Measurements from ENCODE around the gene STMN1. TPM values are rescaled to one million over a fixed set of nuclear protein-coding genes. Genes with fewer than 3 reads are reported as not detected.
A peak's percentile ranks its signal among the peaks of the same experiment; 100 is the strongest.

The STMN1 gene
- polyA plus RNA-seq, 2 of the 4 experiments (the other 2 are of a cell fraction) = 82.4 to 145 TPM

GRCh38 chr1:25876693-25877077 is 29.5 kb downstream of the STMN1 start:
- Histone ChIP-seq H3K4me3 (no peak overlapping the region), H3K4me1 (peaks cover 27% of the 10 kb centered on the region), H3K4me2 (no peak overlapping the region), H3K9me3 (no peaks in the 10 kb centered on the region), H3K27ac (no peak overlapping the region; a peak in 1 of 6 replicates)
- no peak for TF ChIP-seq CEBPB (IDR thresholded peaks at IDR 0.05)
- no peak for DNase-seq (ENCODE audit: low read depth in 1 of 2, low spot score in 1 of 2)
- WGBS (ENCODE audit: missing lambda C conversion rate) = 92% methylated on average over 2 of the region's 2 CpGs
- no peak for ATAC-seq
- CTCF ChIA-PET = interaction anchor here (1.5 kb wide), 1 partner anchor 19 kb away, joined by 6 read pairs; no protein-coding TSS in a partner anchor
- no peak for FAIRE-seq
- POLR2A ChIA-PET = no interaction called here

GRCh38 chr1:25875856-25876692 is 30.1 kb downstream of the STMN1 start:
- DNase-seq (ENCODE audit: low read depth in 1 of 2, low spot score in 1 of 2) (no peak), ATAC-seq (no peak), FAIRE-seq (no peak)
- Histone ChIP-seq H3K27ac (peak overlapping the region; percentile 89 to 98), H3K9me3 (no peaks in the 10 kb centered on the region), H3K4me2 (peak overlapping the region; percentile 98), H3K4me3 (peak overlapping the region; percentile 58), H3K4me1 (peaks cover 33% of the 10 kb centered on the region)
- ChIA-PET POLR2A (interaction anchor here (1.3 kb wide), 1 partner anchor 16 kb away, joined by 6 read pairs; no protein-coding TSS in a partner anchor), CTCF (interaction anchor here (1.1 to 2.1 kb wide), 6 partner anchors 12 to 774 kb away, joined by 3 to 6 read pairs (median 4); no protein-coding TSS in a partner anchor)
- 95% methylated on average over 17 of the region's 32 CpGs for whole genome bisulfite sequencing (ENCODE audit: missing lambda C conversion rate)
- TF ChIP-seq NR3C1 (IDR thresholded peaks at IDR 0.05) (no peak), RCOR1 (IDR thresholded peaks at IDR 0.05; ENCODE audit: low read depth, low read length) (no peak), ZFP36 (IDR thresholded peaks at IDR 0.05; ENCODE audit: borderline replicate concordance, partially characterized antibody) (no peak), SMC3 (IDR thresholded peaks at IDR 0.05) (no peak), MAX (IDR thresholded peaks at IDR 0.05) (no peak), TFCP2L1 (CRISPR knock-in tag; IDR thresholded peaks at IDR 0.05) (no peak), KDM1A (IDR thresholded peaks at IDR 0.05; ENCODE audit: low read depth) (no peak), FOSB (CRISPR knock-in tag; IDR thresholded peaks at IDR 0.05) (no peak), ZSCAN20 (CRISPR knock-in tag; IDR thresholded peaks at IDR 0.05) (no peak), NPAS2 (CRISPR knock-in tag; IDR thresholded peaks at IDR 0.05; ENCODE audit: borderline replicate concordance) (no peak), MYC (IDR thresholded peaks at IDR 0.05; ENCODE audit: borderline replicate concordance, low read length) (no peak), BHLHE40 (IDR thresholded peaks at IDR 0.05; ENCODE audit: low read depth, low read length) (no peak), PHF8 (IDR thresholded peaks at IDR 0.05; ENCODE audit: borderline replicate concordance, low read depth) (no peak), JUNB (IDR thresholded peaks at IDR 0.05) (no peak), ESRRA (IDR thresholded peaks at IDR 0.05; ENCODE audit: borderline replicate concordance, low read length) (no peak)

- peaks cover 41% of the 10 kb centered on the region for H3K4me1 ChIP-seq
Measured at GRCh38 chr1:25875154-25875855, 30.9 kb downstream of the STMN1 start, which contains the start of gene PAQR7. Gene PAQR7 (minus strand): TSS chr1:25875708. CDS start chr1:25863839, 11,869 bp downstream.

More at GRCh38 chr1:25875154-25875855, 30.9 kb downstream of the STMN1 start, which contains the start of gene PAQR7:
- POLR2A ChIA-PET = interaction anchor here (0.8 to 1.3 kb wide), 3 partner anchors 17 to 38 kb away, joined by 3 to 6 read pairs (median 3); no protein-coding TSS in a partner anchor
- 26% methylated on average over 13 of the region's 75 CpGs for WGBS (ENCODE audit: missing lambda C conversion rate)
- FAIRE-seq (no peak), DNase-seq (ENCODE audit: low read depth in 1 of 2, low spot score in 1 of 2) (peak; percentile 15 to 37), ATAC-seq (peak; percentile 72 to 80)
- peak within 1 kb of the TSS; percentile 89 to 98 for H3K27ac ChIP-seq
- peak within 1 kb of the TSS; percentile 58 for H3K4me3 ChIP-seq
- no peaks in the 10 kb centered on the region for H3K9me3 ChIP-seq
- peak; percentile 89 for TF ChIP-seq E2F6 (IDR thresholded peaks at IDR 0.05; ENCODE audit: borderline replicate concordance, low read depth)
- peak; percentile 23; the same call in 1 of the 2 replicates for TF ChIP-seq POLR2A (IDR thresholded peaks at IDR 0.05; ENCODE audit: low read length)
- no peak for TF ChIP-seq RARB (CRISPR knock-in tag; IDR thresholded peaks at IDR 0.05)
- TF ChIP-seq MAX (IDR thresholded peaks at IDR 0.05) = peak; percentile 86
- TF ChIP-seq CHD4 (IDR thresholded peaks at IDR 0.05; ENCODE audit: borderline replicate concordance) = no peak
- TF ChIP-seq NR3C1 (IDR thresholded peaks at IDR 0.05) = no peak
- TF ChIP-seq JUN (IDR thresholded peaks at IDR 0.05) = 0 out of 5 replicates have a peak, but pooled peaks of 1 of the 2 experiments have one; percentile 16
- TF ChIP-seq HOXB5 (CRISPR knock-in tag; IDR thresholded peaks at IDR 0.05) = peak; percentile 58; the same call in 1 of the 2 replicates
- no peak for TF ChIP-seq SMC3 (IDR thresholded peaks at IDR 0.05)
- peak within 1 kb of the TSS; percentile 98 for H3K4me2 ChIP-seq
- CTCF ChIA-PET = interaction anchor here (0.6 to 2.1 kb wide), 9 partner anchors 11 to 773 kb away, joined by 3 to 6 read pairs (median 3); no protein-coding TSS in a partner anchor

All from A549 (cell line).